ENCODE results near the gene MRM1. TPM values are rescaled to one million over a fixed set of nuclear protein-coding genes. Genes with fewer than 3 reads are reported as not detected.

The MRM1 gene
- polyA plus RNA-seq, 3 donors, result 0.82 to 2.3 (median 1.5) TPM

DNA sequence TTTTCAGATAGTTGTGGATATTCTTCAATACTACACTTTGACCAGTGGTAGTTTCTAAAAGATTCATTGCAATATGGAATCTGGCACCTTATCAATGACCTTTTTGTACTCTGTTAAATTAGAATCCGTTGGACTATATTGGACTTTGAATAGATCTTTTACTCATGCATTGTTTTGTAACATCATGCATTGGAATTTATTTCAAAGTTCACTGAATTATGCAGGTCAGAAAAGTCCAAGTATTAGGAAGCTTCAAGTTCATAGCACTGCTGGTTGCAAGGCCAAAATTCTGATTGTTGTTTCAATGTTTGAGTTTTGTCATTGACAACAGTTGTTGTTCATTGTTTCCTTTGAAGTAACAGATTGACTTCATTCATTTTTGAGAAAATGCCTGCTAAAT, 17.6 kb upstream of the MRM1 start:
- no peak overlapping the region for H3K27ac Mint-ChIP-seq
- H4K20me1 ChIP-seq (ENCODE audit: insufficient read depth, low read length), result peaks cover 85% of the 10 kb centered on the region
- no peak overlapping the region for H2AFZ ChIP-seq (ENCODE audit: insufficient read depth, low read depth, low read length, poor library complexity, severe bottlenecking)
- no peak overlapping the region for H3K27ac ChIP-seq (ENCODE audit: low read depth in 1 of 2, low read length in 2 of 2)
- no CpG with 5 or more reads among the region's 1 CpG for WGBS (ENCODE audit: insufficient coverage)
- TF ChIP-seq, protein P1, sequence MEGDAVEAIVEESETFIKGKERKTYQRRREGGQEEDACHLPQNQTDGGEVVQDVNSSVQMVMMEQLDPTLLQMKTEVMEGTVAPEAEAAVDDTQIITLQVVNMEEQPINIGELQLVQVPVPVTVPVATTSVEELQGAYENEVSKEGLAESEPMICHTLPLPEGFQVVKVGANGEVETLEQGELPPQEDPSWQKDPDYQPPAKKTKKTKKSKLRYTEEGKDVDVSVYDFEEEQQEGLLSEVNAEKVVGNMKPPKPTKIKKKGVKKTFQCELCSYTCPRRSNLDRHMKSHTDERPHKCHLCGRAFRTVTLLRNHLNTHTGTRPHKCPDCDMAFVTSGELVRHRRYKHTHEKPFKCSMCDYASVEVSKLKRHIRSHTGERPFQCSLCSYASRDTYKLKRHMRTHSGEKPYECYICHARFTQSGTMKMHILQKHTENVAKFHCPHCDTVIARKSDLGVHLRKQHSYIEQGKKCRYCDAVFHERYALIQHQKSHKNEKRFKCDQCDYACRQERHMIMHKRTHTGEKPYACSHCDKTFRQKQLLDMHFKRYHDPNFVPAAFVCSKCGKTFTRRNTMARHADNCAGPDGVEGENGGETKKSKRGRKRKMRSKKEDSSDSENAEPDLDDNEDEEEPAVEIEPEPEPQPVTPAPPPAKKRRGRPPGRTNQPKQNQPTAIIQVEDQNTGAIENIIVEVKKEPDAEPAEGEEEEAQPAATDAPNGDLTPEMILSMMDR (IDR thresholded peaks at IDR 0.05), result no peak
- peaks cover 74 to 89% of the 10 kb centered on the region in 2 donors for H3K36me3 Mint-ChIP-seq
- peaks cover 0 to 3% (median 0%) of the 10 kb centered on the region in 7 donors for H3K9me3 Mint-ChIP-seq
- H3K4me1 ChIP-seq (ENCODE audit: control insufficient read depth in 1 of 2, insufficient read depth in 2 of 2, low read length in 2 of 2), result no peaks in the 10 kb centered on the region
- no peak overlapping the region for H3K4me3 ChIP-seq (replicated peaks in 1 of 3; ENCODE audit: low read depth in 2 of 3, low read length in 3 of 3)
- H3K4me2 ChIP-seq (replicated peaks; ENCODE audit: extremely low read depth, low read length, poor library complexity, severe bottlenecking), result no peak overlapping the region
- H3K4me3 Mint-ChIP-seq, result no peak overlapping the region
- H3K36me3 ChIP-seq (replicated peaks in 1 of 2; ENCODE audit: control insufficient read depth in 1 of 2, insufficient read depth in 2 of 2, low read length in 2 of 2), result peaks cover 91 to 98% of the 10 kb centered on the region in 2 donors
- DNase-seq, result no peak
- no peaks in the 10 kb centered on the region for H3K4me1 Mint-ChIP-seq
- H3K79me2 ChIP-seq (ENCODE audit: insufficient read depth, low read length), result peaks cover 41% of the 10 kb centered on the region
- no peaks in the 10 kb centered on the region for H3K9me3 ChIP-seq (replicated peaks in 1 of 2; ENCODE audit: control insufficient read depth in 1 of 2, insufficient read depth in 1 of 2, low read length in 2 of 2)
- no peaks in the 10 kb centered on the region for H3K27me3 ChIP-seq (ENCODE audit: control insufficient read depth in 2 of 2, insufficient read depth in 2 of 2, low read length in 2 of 2)
- H3K27me3 Mint-ChIP-seq (ENCODE audit: low read depth in 3 of 3), result no peaks in the 10 kb centered on the region
- intact Hi-C loops (cut with micrococcal nuclease), result no loop called here
- no peak overlapping the region for H3K9ac ChIP-seq (ENCODE audit: insufficient read depth, low read length, poor library complexity, severe bottlenecking)

DNA sequence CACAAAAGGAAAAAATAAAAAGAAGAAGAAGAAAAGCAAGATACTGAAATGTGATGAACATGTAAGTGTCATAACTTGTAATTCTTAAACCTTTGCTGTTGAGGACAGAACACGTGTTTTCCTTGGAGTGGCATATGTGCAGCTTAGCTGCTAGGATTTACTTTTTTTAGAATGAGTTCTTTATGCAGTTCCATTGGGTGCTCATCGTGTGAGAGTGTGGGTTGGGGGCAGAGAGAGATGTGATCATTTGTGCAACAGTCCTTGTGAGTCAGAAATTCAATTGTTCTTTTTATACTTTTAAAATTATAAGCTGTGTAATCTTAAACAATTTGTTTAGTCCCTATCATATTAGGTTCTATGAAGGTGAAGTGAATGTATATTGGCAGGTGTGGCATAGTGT, 15.2 kb upstream of the MRM1 start:
- peaks cover 89% of the 10 kb centered on the region for H4K20me1 ChIP-seq (ENCODE audit: insufficient read depth, low read length)
- no peak for DNase-seq
- H3K9ac ChIP-seq (ENCODE audit: insufficient read depth, low read length, poor library complexity, severe bottlenecking), result no peak overlapping the region
- Mint-ChIP-seq H3K4me3 (no peak overlapping the region), H3K36me3 (peaks cover 61 to 80% of the 10 kb centered on the region in 2 donors), H3K27me3 (ENCODE audit: low read depth in 3 of 3) (no peaks in the 10 kb centered on the region), H3K9me3 (peaks cover 0 to 3% (median 0%) of the 10 kb centered on the region in 7 donors), H3K4me1 (peaks cover 8% of the 10 kb centered on the region), H3K27ac (peak overlapping the region in 1 of 7 donors; percentile 5)
- peaks cover under 1 to 1% of the 10 kb centered on the region in 2 donors for H3K4me1 ChIP-seq (ENCODE audit: control insufficient read depth in 1 of 2, insufficient read depth in 2 of 2, low read length in 2 of 2)
- H2AFZ ChIP-seq (ENCODE audit: insufficient read depth, low read depth, low read length, poor library complexity, severe bottlenecking), result no peak overlapping the region
- no peaks in the 10 kb centered on the region for H3K9me3 ChIP-seq (replicated peaks in 1 of 2; ENCODE audit: control insufficient read depth in 1 of 2, insufficient read depth in 1 of 2, low read length in 2 of 2)
- H3K36me3 ChIP-seq (replicated peaks in 1 of 2; ENCODE audit: control insufficient read depth in 1 of 2, insufficient read depth in 2 of 2, low read length in 2 of 2), result peaks cover 76 to 88% of the 10 kb centered on the region in 2 donors
- intact Hi-C loops (cut with micrococcal nuclease), result no loop called here
- WGBS (ENCODE audit: insufficient coverage), result 100% methylated on average over 1 of the region's 2 CpGs
- no peaks in the 10 kb centered on the region for H3K27me3 ChIP-seq (ENCODE audit: control insufficient read depth in 2 of 2, insufficient read depth in 2 of 2, low read length in 2 of 2)
- TF ChIP-seq, protein P1 (IDR thresholded peaks at IDR 0.05), result no peak
- H3K4me3 ChIP-seq (replicated peaks in 1 of 3; ENCODE audit: low read depth in 2 of 3, low read length in 3 of 3), result no peak overlapping the region
- H3K79me2 ChIP-seq (ENCODE audit: insufficient read depth, low read length), result peaks cover 25% of the 10 kb centered on the region
- no peak overlapping the region for H3K4me2 ChIP-seq (replicated peaks; ENCODE audit: extremely low read depth, low read length, poor library complexity, severe bottlenecking)
- no peak overlapping the region for H3K27ac ChIP-seq (ENCODE audit: low read depth in 1 of 2, low read length in 2 of 2)

All from CD14-positive monocyte (primary cell).